Choroid plexus epithelial cell (primary cell): ENCODE results near the gene ALDH7A1.

Experiments used
- DNase-seq: peaks from one replicate; pipeline ENCODE4 v3.0.0-alpha.2; 2010; ENCODE audit warnings: low read depth
- H3K4me3 ChIP-seq: 2 replicates; pipeline ENCODE4 v1.5.1; 2011; ENCODE audit warnings: low read depth, mild to moderate bottlenecking, control low read depth, low read length, moderate library complexity
- TF ChIP-seq, protein P1 (sequence below): conservative IDR thresholded peaks from 2 replicates; pipeline ENCODE4 v1.5.1; 2011; ENCODE audit warnings: low read depth, mild to moderate bottlenecking, control low read depth, inconsistent platforms, low read length, moderate library complexity

Gene ALDH7A1

DNA sequence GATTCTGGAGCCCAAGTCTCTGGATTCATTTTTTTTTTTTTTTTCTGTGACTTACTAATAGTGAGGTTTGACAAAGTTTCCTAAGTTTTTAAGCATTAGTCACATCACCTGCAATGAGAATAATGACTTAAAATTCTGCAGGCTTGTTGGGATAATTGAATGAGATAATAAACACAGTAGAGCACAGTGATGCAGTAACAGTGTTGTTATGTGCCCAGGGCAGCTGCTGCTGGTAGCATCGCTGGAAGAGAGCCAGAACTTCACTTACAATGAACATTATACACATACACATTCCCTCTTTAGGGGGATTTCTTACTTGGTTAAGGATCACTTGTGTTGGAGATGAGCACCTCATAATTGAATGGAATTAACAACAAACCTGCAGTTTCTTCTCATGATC lies 78.9 kb downstream of the ALDH7A1 start:
- TF ChIP-seq, protein P1, sequence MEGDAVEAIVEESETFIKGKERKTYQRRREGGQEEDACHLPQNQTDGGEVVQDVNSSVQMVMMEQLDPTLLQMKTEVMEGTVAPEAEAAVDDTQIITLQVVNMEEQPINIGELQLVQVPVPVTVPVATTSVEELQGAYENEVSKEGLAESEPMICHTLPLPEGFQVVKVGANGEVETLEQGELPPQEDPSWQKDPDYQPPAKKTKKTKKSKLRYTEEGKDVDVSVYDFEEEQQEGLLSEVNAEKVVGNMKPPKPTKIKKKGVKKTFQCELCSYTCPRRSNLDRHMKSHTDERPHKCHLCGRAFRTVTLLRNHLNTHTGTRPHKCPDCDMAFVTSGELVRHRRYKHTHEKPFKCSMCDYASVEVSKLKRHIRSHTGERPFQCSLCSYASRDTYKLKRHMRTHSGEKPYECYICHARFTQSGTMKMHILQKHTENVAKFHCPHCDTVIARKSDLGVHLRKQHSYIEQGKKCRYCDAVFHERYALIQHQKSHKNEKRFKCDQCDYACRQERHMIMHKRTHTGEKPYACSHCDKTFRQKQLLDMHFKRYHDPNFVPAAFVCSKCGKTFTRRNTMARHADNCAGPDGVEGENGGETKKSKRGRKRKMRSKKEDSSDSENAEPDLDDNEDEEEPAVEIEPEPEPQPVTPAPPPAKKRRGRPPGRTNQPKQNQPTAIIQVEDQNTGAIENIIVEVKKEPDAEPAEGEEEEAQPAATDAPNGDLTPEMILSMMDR = no peak
- DNase-seq = peak; percentile 47
- no peak overlapping the region for H3K4me3 ChIP-seq

DNA sequence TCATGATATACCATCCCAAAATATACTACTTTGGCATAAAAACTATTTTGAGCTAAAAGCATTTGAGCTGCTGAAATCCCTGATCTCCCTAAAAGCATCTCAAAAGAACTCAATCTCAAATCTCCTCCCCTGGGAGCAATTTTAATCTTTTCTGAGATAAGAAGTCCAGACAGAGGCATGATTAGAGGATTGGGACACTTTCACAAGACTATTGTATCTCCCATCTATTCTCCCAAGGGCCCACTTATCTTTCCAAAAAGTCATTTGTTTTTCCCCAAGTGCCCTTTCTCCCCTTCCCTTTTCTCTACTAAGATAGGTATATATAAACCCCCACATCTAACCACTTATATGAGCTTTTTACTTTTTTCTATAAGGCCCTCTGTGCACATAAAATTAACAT lies 79.7 kb downstream of the ALDH7A1 start:
- DNase-seq = no peak
- TF ChIP-seq, protein P1 = no peak
- no peak overlapping the region for H3K4me3 ChIP-seq

DNA sequence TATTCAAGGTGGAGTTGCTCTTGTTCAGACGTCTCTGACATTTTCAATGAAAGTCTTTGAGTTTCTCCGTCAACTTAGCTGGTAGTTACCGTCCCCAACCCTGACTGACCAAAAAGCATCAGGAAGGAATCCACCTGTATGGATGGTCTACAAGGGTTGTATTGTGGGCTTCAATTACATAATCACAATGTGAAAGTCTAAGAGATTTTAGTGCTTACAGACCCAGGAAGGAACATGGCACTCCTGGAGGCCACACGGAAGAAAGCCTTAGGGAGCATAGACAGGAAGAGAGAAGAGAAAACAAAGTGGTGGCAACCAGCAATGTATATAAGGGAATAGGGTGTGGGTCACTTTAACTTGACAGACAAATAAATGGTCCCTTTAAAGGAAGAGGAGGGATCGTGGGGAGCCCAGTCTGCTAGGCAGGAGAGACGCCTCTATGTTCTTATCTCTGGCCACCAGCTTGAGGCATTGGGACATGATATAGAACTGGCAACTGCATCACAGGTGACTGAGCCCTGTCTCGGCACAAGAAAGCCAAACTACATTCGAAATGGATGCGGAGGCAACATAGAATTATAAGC lies 80.4 kb downstream of the ALDH7A1 start:
- TF ChIP-seq, protein P1 = no peak
- no peak for DNase-seq
- no peak overlapping the region for H3K4me3 ChIP-seq

DNA sequence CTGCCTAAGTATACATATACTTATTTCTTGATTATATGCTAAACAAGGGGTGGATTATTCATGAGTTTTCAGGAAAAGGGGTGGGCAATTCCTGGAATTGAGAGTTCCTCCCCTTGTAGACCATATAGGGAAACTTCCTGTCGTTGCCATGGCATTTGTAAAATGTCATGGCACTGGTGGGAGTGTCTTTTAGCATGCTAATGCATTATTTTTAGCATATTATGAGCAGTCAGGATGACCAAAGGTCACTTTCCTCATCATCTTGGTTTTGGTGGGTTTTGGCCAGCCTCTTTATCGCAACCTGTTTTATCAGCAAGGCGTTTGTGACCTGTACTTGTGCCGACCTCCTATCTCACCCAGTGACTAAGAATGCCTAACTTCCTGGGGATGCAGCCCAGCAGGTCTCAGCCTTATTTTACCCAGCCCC lies 80.9 kb downstream of the ALDH7A1 start:
- TF ChIP-seq, protein P1 = no peak

DNA sequence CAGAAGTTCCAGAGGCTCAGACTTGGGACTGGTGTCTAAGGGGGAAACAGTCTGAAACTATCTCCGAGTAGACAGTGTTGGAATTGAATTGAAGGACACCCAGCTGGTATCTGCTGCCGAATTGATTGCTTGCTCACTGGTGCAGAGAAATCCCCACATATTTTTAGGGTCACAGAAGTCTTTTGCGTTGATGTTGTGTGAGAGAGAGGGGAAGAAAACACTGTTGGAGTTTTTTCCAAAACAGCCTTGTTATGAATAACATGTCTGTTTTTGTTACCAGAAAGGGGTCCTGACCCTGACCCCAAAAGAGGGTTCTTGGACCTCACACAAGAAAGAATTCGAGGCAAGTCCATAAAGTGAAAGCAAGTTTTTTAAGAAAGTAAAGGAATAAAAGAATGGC lies 81.3 kb downstream of the ALDH7A1 start:
- TF ChIP-seq, protein P1 = no peak
- DNase-seq = peak; percentile 82
- no peak overlapping the region for H3K4me3 ChIP-seq

More for the DNA sequence above, 80.9 kb downstream of the ALDH7A1 start:
- peak; percentile 92 for DNase-seq
- no peak overlapping the region for H3K4me3 ChIP-seq

DNA sequence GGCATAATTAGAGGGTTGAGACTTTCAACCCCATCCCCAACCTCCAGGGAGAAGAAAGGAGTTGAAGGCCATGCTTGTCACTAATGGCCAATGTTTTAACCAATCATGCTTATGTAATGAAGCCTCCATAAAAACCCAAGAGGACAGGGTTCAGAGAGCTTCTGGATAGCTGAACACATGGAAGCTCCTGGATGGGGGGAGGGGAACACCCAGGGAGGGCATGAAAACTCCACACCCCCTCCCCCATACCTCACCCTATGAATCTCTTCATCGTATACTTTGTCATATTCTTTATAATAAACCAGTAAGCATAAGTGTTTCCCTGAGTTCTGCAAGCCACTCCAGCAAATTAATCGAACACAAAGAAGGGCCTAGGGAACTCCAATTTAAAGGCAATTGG lies 81.7 kb downstream of the ALDH7A1 start:
- TF ChIP-seq, protein P1 = no peak
- no peak overlapping the region for H3K4me3 ChIP-seq
- no peak for DNase-seq

DNA sequence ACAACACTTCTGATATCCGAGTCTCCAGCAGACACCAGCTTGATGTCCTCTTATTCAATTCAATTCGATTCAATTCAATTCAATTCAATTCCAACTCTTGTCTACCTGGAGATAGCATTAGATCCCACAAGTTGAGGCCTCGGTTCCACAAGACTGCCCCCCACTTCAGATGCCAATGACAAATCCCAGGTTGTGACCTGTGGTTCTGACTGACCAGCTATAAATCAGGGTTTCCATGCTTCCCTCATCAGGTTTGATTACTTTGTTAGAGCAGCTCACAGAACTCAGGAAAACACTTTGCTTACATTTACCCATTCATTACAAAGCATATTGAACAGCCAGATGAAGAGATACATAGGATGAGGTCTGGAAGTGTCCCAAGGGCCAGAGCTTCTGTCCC lies 82.6 kb downstream of the ALDH7A1 start:
- no peak for DNase-seq
- H3K4me3 ChIP-seq = no peak overlapping the region
- TF ChIP-seq, protein P1 = no peak
